Colonic mucosa (tissue), 4 donors: ENCODE data around the gene TTC3. TPM values are rescaled to one million over a fixed set of nuclear protein-coding genes. Genes with fewer than 3 reads are reported as not detected.

ENCODE experiments used
- DNase-seq: peaks from one replicate; pipeline ENCODE4 v3.0.0-alpha.2; 2020
- H3K27ac ChIP-seq: fragments of 200-600 bp; one replicate; pipeline ENCODE4 v1.8.0; 2021
- H3K27me3 ChIP-seq: fragments of 200-600 bp; one replicate; pipeline ENCODE4 v1.8.0; 2021
- H3K36me3 ChIP-seq: fragments of 200-600 bp; one replicate; pipeline ENCODE4 v1.8.0; 2021
- H3K4me1 ChIP-seq: fragments of 200-600 bp; one replicate; pipeline ENCODE4 v1.8.0; 2021; ENCODE audit warnings: mild to moderate bottlenecking
- H3K4me3 ChIP-seq: fragments of 200-600 bp; one replicate; pipeline ENCODE4 v1.8.0; 2021
- H3K9ac ChIP-seq, 2 donors: one replicate each; pipeline ENCODE4 v1.7.0; 2013; ENCODE audit warnings: control low read depth in 2 of 2, low read depth in 2 of 2, low read length in 2 of 2
- H3K9me3 ChIP-seq: fragments of 200-600 bp; one replicate; pipeline ENCODE4 v1.8.0; 2021
- intact Hi-C: fragments of 100-400 bp; cut with DNase I; formaldehyde crosslinking; loops from one replicate; pipeline ENCODE4 v1.14.1; 2022
- total RNA-seq, 2 donors: library from RNA; stranded (reverse); fragmentation: NEBNext Ultra II Directional in 1 of 2; extraction: Animal tissue kit (Norgen Biotek cat#: 25700) in 1 of 2; gene quantifications; one replicate each; pipeline ENCODE4 v1.2.1, GENCODE V29; 2021
- TF ChIP-seq, protein P1 (sequence below): fragments of 200-600 bp; IDR thresholded peaks from one replicate; pipeline ENCODE4 v1.8.0; 2022; ENCODE audit warnings: antibody characterized with exemption, mild to moderate bottlenecking
- donor health status: healthy.
- donor health status: DM: no; HTN: no; CAD: no.
- donor health status: DM: no; HTN: no; CAD: no.

TTC3 gene
- total RNA-seq, 2 donors from 2014 or later, result 85.8 to 125 TPM

GRCh38 chr21:37226041-37226920 lies 153.2 kb downstream of the TTC3 start:
- no peak for DNase-seq
- Histone ChIP-seq H3K4me3 (no peak overlapping the region), H3K27me3 (no peaks in the 10 kb centered on the region), H3K9me3 (no peaks in the 10 kb centered on the region), H3K9ac (no peak overlapping the region), H3K4me1 (no peaks in the 10 kb centered on the region), H3K36me3 (peaks cover 20% of the 10 kb centered on the region), H3K27ac (no peak overlapping the region)
- intact Hi-C loops, result no loop called here
- TF ChIP-seq, protein P1, sequence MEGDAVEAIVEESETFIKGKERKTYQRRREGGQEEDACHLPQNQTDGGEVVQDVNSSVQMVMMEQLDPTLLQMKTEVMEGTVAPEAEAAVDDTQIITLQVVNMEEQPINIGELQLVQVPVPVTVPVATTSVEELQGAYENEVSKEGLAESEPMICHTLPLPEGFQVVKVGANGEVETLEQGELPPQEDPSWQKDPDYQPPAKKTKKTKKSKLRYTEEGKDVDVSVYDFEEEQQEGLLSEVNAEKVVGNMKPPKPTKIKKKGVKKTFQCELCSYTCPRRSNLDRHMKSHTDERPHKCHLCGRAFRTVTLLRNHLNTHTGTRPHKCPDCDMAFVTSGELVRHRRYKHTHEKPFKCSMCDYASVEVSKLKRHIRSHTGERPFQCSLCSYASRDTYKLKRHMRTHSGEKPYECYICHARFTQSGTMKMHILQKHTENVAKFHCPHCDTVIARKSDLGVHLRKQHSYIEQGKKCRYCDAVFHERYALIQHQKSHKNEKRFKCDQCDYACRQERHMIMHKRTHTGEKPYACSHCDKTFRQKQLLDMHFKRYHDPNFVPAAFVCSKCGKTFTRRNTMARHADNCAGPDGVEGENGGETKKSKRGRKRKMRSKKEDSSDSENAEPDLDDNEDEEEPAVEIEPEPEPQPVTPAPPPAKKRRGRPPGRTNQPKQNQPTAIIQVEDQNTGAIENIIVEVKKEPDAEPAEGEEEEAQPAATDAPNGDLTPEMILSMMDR, result no peak

GRCh38 chr21:37227071-37228002 lies 154.3 kb downstream of the TTC3 start:
- no peaks in the 10 kb centered on the region for H3K4me1 ChIP-seq

GRCh38 chr21:37228003-37228400 lies 154.9 kb downstream of the TTC3 start:
- TF ChIP-seq, protein P1, result no peak
- intact Hi-C loops, result no loop called here
- H3K27me3 ChIP-seq, result no peaks in the 10 kb centered on the region
- no peak for DNase-seq
- peaks cover 28% of the 10 kb centered on the region for H3K36me3 ChIP-seq
- no peak overlapping the region for H3K4me3 ChIP-seq
- H3K9ac ChIP-seq, result no peak overlapping the region
- H3K9me3 ChIP-seq, result no peaks in the 10 kb centered on the region
- H3K27ac ChIP-seq, result no peak overlapping the region
- H3K4me1 ChIP-seq, result no peaks in the 10 kb centered on the region

More at GRCh38 chr21:37227071-37228002, 154.3 kb downstream of the TTC3 start:
- no peaks in the 10 kb centered on the region for H3K9me3 ChIP-seq
- intact Hi-C loops, result no loop called here
- H3K36me3 ChIP-seq, result peaks cover 28% of the 10 kb centered on the region
- DNase-seq, result no peak
- H3K27ac ChIP-seq, result no peak overlapping the region
- no peak overlapping the region for H3K4me3 ChIP-seq
- TF ChIP-seq, protein P1, result no peak
- no peak overlapping the region for H3K9ac ChIP-seq
- no peaks in the 10 kb centered on the region for H3K27me3 ChIP-seq

DNA sequence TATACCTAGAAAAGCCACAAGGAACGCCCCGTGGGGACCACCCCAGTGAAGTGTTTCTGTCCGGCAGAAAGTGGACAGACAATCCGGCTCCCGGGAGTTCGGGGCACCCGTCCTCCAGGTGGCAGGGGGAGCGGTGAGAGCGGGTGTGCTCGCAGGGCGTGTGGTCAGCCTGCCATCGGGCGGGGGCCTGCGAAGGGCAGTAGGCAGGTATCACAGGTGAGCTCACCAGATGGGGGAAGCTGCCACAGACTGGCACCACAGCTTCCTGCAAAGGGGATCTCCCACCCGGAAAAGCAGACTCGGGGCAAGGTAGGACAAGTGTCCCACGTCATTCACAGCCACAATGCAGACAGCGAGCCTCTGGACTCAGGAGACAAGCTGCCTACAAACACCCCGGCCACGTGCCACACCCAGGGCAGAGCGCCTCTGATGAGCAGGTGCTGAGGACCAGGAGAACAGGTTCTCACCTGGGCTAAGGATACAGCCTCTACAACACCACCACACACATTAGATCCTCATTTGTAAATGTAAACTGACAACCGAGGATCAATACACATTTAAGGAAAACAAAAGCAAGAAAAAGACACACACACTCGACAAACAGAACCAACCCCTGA lies 157.7 kb downstream of the TTC3 start:
- no peaks in the 10 kb centered on the region for H3K9me3 ChIP-seq
- H3K9ac ChIP-seq, result no peak overlapping the region
- peaks cover 28% of the 10 kb centered on the region for H3K36me3 ChIP-seq
- H3K4me1 ChIP-seq, result no peaks in the 10 kb centered on the region
- H3K27ac ChIP-seq, result no peak overlapping the region
- TF ChIP-seq, protein P1, result no peak
- intact Hi-C loops, result no loop called here
- H3K27me3 ChIP-seq, result no peaks in the 10 kb centered on the region
- DNase-seq, result no peak
- no peak overlapping the region for H3K4me3 ChIP-seq

DNA sequence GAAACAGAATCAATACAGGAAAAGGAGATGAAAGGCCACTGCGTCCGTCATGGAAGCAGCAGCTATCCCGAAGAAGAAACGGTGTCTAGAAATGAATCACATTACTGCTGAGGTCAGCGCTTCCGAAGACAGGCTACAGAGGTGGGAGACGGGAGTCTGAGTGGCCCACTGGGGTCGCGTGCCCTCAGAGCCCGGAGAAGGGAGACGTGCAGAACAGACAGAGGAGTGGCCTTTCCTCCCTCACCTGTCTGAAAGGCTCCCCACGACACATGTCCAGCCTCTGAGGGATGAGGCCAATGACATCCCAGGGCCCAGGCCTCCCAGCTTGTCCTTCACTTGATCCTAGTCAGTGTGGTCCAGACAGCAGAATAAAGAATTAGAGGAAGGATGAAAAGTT lies 158.2 kb downstream of the TTC3 start:
- intact Hi-C loops, result no loop called here
- no peaks in the 10 kb centered on the region for H3K27me3 ChIP-seq
- no peak overlapping the region for H3K27ac ChIP-seq
- TF ChIP-seq, protein P1, result no peak
- H3K36me3 ChIP-seq, result peaks cover 28% of the 10 kb centered on the region
- H3K4me1 ChIP-seq, result no peaks in the 10 kb centered on the region
- no peaks in the 10 kb centered on the region for H3K9me3 ChIP-seq
- H3K9ac ChIP-seq, result no peak overlapping the region
- H3K4me3 ChIP-seq, result no peak overlapping the region
- DNase-seq, result no peak
